ENCODE results near the gene LGR5.
A peak's percentile ranks its signal among the peaks of the same experiment; 100 is the strongest.

The LGR5 gene, protein sequence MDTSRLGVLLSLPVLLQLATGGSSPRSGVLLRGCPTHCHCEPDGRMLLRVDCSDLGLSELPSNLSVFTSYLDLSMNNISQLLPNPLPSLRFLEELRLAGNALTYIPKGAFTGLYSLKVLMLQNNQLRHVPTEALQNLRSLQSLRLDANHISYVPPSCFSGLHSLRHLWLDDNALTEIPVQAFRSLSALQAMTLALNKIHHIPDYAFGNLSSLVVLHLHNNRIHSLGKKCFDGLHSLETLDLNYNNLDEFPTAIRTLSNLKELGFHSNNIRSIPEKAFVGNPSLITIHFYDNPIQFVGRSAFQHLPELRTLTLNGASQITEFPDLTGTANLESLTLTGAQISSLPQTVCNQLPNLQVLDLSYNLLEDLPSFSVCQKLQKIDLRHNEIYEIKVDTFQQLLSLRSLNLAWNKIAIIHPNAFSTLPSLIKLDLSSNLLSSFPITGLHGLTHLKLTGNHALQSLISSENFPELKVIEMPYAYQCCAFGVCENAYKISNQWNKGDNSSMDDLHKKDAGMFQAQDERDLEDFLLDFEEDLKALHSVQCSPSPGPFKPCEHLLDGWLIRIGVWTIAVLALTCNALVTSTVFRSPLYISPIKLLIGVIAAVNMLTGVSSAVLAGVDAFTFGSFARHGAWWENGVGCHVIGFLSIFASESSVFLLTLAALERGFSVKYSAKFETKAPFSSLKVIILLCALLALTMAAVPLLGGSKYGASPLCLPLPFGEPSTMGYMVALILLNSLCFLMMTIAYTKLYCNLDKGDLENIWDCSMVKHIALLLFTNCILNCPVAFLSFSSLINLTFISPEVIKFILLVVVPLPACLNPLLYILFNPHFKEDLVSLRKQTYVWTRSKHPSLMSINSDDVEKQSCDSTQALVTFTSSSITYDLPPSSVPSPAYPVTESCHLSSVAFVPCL

DNA sequence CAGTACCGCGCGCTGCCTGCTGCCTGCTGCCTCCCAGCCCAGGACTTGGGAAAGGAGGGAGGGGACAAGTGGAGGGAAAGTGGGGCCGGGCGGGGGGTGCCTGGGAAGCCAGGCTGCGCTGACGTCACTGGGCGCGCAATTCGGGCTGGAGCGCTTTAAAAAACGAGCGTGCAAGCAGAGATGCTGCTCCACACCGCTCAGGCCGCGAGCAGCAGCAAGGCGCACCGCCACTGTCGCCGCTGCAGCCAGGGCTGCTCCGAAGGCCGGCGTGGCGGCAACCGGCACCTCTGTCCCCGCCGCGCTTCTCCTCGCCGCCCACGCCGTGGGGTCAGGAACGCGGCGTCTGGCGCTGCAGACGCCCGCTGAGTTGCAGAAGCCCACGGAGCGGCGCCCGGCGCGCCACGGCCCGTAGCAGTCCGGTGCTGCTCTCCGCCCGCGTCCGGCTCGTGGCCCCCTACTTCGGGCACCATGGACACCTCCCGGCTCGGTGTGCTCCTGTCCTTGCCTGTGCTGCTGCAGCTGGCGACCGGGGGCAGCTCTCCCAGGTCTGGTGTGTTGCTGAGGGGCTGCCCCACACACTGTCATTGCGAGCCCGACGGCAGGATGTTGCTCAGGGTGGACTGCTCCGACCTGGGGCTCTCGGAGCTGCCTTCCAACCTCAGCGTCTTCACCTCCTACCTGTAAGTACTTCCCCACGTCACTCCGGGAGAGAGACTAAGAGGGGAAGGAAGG is at the start of gene LGR5:
Gene LGR5, plus strand, starts transcription at position 186 of the 732 bp plus-strand sequence. Its CDS starts 283 bp downstream, at position 469.
- H3K27me3 ChIP-seq (ENCODE audit: control insufficient read depth in 1 of 2, insufficient read depth in 2 of 2, low read length in 2 of 2): peaks cover 12 to 39% of the 10 kb centered on the region in 2 donors
- no peaks in the 10 kb centered on the region for H3K9me3 ChIP-seq (ENCODE audit: low read length)
- peak within 1 kb of the TSS; percentile 14 to 45 for H3K4me3 ChIP-seq (ENCODE audit: low read depth in 1 of 2, low read length in 2 of 2)
- H3K36me3 ChIP-seq (ENCODE audit: insufficient read depth, low read length): no peaks in the 10 kb centered on the region
- no peak within 1 kb of the TSS for H3K27ac ChIP-seq (ENCODE audit: low read depth, low read length)
- no peak within 1 kb of the TSS for H3K9ac ChIP-seq (ENCODE audit: low read length)
- H3K4me1 ChIP-seq (ENCODE audit: insufficient read depth, low read length): peaks cover 7% of the 10 kb centered on the region

DNA sequence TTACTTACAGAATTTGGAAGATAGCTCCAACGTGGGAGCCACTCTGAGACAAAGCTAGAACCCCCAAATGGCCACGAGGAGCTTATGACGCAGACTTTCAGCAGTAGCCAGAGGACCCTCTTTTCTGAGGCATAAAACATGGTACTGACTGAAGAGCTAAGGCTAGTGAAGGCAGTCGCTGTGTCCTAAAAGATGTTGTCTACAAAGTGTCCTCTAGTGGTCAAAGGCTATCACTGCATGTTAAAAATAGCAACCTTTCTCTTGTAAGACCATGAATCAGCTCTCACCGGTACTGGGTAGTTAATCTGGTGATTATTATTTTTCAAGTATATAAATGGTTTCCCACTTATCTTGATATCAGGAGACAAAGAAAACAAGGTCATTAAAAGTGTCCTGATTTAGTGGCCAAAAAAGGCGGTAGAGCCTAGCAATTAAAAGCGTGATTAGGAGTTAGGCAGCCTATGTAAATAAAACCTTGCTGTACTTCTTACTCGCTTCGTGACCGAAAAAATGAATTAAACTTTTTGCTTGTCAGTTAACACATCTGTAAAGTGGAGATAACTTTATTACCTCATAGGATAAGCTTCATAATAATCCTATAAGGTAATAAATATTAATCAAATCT is 47.0 kb upstream of the LGR5 start:
- no peaks in the 10 kb centered on the region for H3K4me1 ChIP-seq (ENCODE audit: insufficient read depth, low read length)
- H3K27me3 ChIP-seq (ENCODE audit: control insufficient read depth in 1 of 2, insufficient read depth in 2 of 2, low read length in 2 of 2): no peaks in the 10 kb centered on the region
- no peaks in the 10 kb centered on the region for H3K36me3 ChIP-seq (ENCODE audit: insufficient read depth, low read length)
- H3K4me3 ChIP-seq (ENCODE audit: low read depth in 1 of 2, low read length in 2 of 2): no peak overlapping the region
- H3K27ac ChIP-seq (ENCODE audit: low read depth, low read length): no peak overlapping the region
- no peaks in the 10 kb centered on the region for H3K9me3 ChIP-seq (ENCODE audit: low read length)
- H3K9ac ChIP-seq (ENCODE audit: low read length): no peak overlapping the region

DNA sequence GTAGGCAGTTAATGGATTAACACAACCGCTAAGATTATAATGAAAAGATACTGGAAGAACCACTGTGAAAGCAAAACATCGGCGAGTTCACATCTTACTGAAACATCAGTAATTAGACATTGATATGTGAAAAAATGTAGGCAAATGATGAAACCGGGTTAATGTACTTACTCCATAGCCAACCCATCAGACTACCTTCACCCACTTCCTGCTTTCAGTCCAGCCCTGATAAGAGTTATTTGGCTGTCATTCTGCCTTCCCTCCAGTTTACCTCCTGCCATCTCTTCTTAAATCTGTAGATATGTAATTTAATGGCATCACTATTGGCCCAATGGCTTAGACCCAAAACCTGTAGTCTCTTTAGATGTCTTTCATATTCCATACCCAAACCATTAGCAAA is 46.0 kb upstream of the LGR5 start:
- no peaks in the 10 kb centered on the region for H3K9me3 ChIP-seq (ENCODE audit: low read length)
- no peak overlapping the region for H3K27ac ChIP-seq (ENCODE audit: low read depth, low read length)
- no peak overlapping the region for H3K4me3 ChIP-seq (ENCODE audit: low read depth in 1 of 2, low read length in 2 of 2)
- H3K27me3 ChIP-seq (ENCODE audit: control insufficient read depth in 1 of 2, insufficient read depth in 2 of 2, low read length in 2 of 2): no peaks in the 10 kb centered on the region
- no peak overlapping the region for H3K9ac ChIP-seq (ENCODE audit: low read length)
- no peaks in the 10 kb centered on the region for H3K4me1 ChIP-seq (ENCODE audit: insufficient read depth, low read length)
- no peaks in the 10 kb centered on the region for H3K36me3 ChIP-seq (ENCODE audit: insufficient read depth, low read length)

DNA sequence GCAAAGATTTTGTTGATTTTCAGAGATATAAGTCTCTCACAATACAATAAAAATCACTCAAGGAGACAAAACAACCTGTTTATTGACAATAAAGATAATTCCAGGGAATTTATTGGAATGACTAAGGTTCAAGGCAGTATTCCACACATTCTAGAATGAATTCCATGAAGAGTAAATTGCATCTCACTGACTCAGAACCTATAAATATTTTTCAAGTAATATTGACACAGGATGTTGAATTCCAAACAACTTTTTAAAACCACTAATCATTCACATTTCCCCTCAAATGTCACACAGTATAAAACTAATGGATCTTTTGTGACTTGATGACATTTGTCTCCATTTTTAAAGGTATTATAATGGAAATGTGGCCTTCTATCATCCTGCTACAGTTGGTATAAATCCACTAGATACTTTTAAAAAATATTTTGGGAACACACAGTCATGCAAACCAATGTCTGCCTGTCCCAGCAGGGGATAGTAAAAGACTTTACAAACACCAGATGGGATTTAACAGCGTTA is 42.1 kb upstream of the LGR5 start:
- H3K36me3 ChIP-seq (ENCODE audit: insufficient read depth, low read length): no peaks in the 10 kb centered on the region
- no peak overlapping the region for H3K4me3 ChIP-seq (ENCODE audit: low read depth in 1 of 2, low read length in 2 of 2)
- H3K27ac ChIP-seq (ENCODE audit: low read depth, low read length): no peak overlapping the region
- no peaks in the 10 kb centered on the region for H3K9me3 ChIP-seq (ENCODE audit: low read length)
- no peak overlapping the region for H3K9ac ChIP-seq (ENCODE audit: low read length)
- no peaks in the 10 kb centered on the region for H3K4me1 ChIP-seq (ENCODE audit: insufficient read depth, low read length)
- H3K27me3 ChIP-seq (ENCODE audit: control insufficient read depth in 1 of 2, insufficient read depth in 2 of 2, low read length in 2 of 2): no peaks in the 10 kb centered on the region

DNA sequence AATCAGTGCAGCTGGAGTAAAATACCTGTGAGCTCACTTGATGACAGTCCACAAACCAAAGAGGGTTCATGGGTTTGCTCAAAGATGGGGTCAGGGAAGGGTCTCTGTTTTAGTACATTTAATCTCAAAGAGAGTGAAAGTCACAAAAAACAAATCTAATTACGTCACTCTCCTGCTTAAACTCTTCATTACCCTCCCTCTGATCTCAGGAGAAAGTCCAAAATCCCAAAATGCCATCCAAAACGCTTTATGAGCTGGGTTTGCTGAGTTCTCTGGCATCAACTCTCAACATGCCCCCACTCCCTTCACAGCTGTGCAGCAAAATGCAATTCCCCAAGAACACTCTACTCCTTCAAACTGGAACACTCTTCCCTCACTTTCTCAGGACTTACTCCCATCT is 40.4 kb upstream of the LGR5 start:
- Histone ChIP-seq H3K27me3 (ENCODE audit: control insufficient read depth in 1 of 2, insufficient read depth in 2 of 2, low read length in 2 of 2) (no peaks in the 10 kb centered on the region), H3K9ac (ENCODE audit: low read length) (no peak overlapping the region), H3K27ac (ENCODE audit: low read depth, low read length) (no peak overlapping the region), H3K9me3 (ENCODE audit: low read length) (no peaks in the 10 kb centered on the region), H3K4me3 (ENCODE audit: low read depth in 1 of 2, low read length in 2 of 2) (no peak overlapping the region), H3K36me3 (ENCODE audit: insufficient read depth, low read length) (no peaks in the 10 kb centered on the region), H3K4me1 (ENCODE audit: insufficient read depth, low read length) (no peaks in the 10 kb centered on the region)

DNA sequence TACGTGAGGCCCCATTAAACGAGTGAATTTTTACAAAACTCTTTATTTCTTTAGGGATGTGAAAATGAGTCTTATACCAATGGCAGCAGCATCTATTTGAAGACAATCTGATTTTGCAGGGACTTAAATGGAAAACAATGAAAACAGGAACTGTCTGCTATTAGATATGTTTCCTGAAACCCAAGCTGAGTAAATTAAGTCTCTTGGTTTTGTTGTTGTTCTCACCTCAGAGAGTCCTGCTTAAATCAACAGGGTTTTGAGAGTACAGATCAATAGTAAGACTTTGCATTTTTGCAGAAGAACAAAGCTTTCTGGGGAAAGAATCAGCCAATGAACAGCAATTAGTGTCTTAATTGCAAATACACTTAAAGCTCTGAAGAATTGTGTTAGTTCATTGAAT is 39.1 kb upstream of the LGR5 start:
- Histone ChIP-seq H3K4me1 (ENCODE audit: insufficient read depth, low read length) (no peaks in the 10 kb centered on the region), H3K9me3 (ENCODE audit: low read length) (no peaks in the 10 kb centered on the region), H3K36me3 (ENCODE audit: insufficient read depth, low read length) (no peaks in the 10 kb centered on the region), H3K9ac (ENCODE audit: low read length) (no peak overlapping the region), H3K4me3 (ENCODE audit: low read depth in 1 of 2, low read length in 2 of 2) (no peak overlapping the region), H3K27me3 (ENCODE audit: control insufficient read depth in 1 of 2, insufficient read depth in 2 of 2, low read length in 2 of 2) (no peaks in the 10 kb centered on the region), H3K27ac (ENCODE audit: low read depth, low read length) (no peak overlapping the region)

DNA sequence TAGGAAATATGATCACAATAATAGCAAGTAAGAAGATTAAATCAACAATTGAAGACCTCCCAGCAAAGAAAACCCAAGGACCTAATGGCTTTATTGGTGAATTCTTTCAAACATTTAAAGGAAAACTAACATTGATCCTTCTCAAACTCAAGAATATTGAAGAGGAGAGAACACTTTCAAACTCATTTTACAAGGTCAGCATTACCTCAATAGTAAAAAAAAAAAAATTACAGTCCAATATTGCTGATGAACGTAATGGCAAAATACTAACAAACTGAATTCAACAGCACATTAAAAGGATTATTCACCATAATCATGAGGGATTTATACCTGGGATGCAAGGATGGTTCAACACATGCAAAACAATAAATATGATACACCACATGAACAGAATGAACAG is 33.7 kb upstream of the LGR5 start:
- no peak overlapping the region for H3K27ac ChIP-seq (ENCODE audit: low read depth, low read length)
- H3K27me3 ChIP-seq (ENCODE audit: control insufficient read depth in 1 of 2, insufficient read depth in 2 of 2, low read length in 2 of 2): no peaks in the 10 kb centered on the region
- no peaks in the 10 kb centered on the region for H3K9me3 ChIP-seq (ENCODE audit: low read length)
- no peak overlapping the region for H3K9ac ChIP-seq (ENCODE audit: low read length)
- no peaks in the 10 kb centered on the region for H3K36me3 ChIP-seq (ENCODE audit: insufficient read depth, low read length)
- H3K4me3 ChIP-seq (ENCODE audit: low read depth in 1 of 2, low read length in 2 of 2): no peak overlapping the region
- H3K4me1 ChIP-seq (ENCODE audit: insufficient read depth, low read length): no peaks in the 10 kb centered on the region

DNA sequence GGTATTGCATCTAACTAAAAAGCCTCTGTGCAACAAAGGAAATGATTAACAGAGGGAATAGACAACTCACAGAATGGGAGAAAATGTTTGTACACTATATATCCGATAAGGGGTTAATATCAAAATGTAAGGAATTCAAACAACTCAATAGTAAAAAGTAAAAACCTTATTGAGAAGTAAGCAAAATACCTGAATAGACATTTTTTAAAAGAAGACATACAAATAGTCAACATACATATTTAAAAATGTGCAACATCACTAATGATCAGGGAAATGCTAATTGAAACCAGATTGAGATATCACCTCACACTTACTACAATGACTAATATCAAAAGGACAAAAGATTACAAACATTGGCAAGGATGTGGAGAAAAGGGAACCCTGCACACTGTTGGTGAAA is 31.9 kb upstream of the LGR5 start:
- Histone ChIP-seq H3K4me1 (ENCODE audit: insufficient read depth, low read length) (no peaks in the 10 kb centered on the region), H3K36me3 (ENCODE audit: insufficient read depth, low read length) (no peaks in the 10 kb centered on the region), H3K9ac (ENCODE audit: low read length) (no peak overlapping the region), H3K27me3 (ENCODE audit: control insufficient read depth in 1 of 2, insufficient read depth in 2 of 2, low read length in 2 of 2) (no peaks in the 10 kb centered on the region), H3K4me3 (ENCODE audit: low read depth in 1 of 2, low read length in 2 of 2) (no peak overlapping the region), H3K27ac (ENCODE audit: low read depth, low read length) (no peak overlapping the region), H3K9me3 (ENCODE audit: low read length) (no peaks in the 10 kb centered on the region)

DNA sequence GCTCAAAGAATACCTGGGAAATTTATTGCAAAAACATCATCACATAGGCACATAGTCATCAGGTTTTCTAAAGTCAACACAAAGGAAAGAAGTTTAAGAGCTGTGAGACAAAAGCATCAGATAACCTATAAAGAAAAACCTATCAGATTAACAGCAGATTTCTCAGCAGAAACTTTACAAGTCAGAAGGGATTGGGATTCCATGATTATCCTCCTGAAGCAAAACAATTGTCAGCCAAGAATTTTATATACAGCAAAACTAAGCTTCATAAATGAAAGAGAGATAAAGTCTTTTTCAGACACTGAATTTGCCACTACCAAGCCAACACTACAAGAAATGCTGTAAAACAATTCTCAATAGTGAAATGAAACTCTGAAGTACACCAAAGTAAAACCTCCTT is 28.8 kb upstream of the LGR5 start:
- H3K4me3 ChIP-seq (ENCODE audit: low read depth in 1 of 2, low read length in 2 of 2): no peak overlapping the region
- H3K36me3 ChIP-seq (ENCODE audit: insufficient read depth, low read length): no peaks in the 10 kb centered on the region
- H3K4me1 ChIP-seq (ENCODE audit: insufficient read depth, low read length): no peaks in the 10 kb centered on the region
- no peaks in the 10 kb centered on the region for H3K9me3 ChIP-seq (ENCODE audit: low read length)
- no peak overlapping the region for H3K9ac ChIP-seq (ENCODE audit: low read length)
- H3K27me3 ChIP-seq (ENCODE audit: control insufficient read depth in 1 of 2, insufficient read depth in 2 of 2, low read length in 2 of 2): no peaks in the 10 kb centered on the region
- no peak overlapping the region for H3K27ac ChIP-seq (ENCODE audit: low read depth, low read length)

- H3K9ac ChIP-seq (ENCODE audit: low read length): no peak overlapping the region
- no peaks in the 10 kb centered on the region for H3K27me3 ChIP-seq (ENCODE audit: control insufficient read depth in 1 of 2, insufficient read depth in 2 of 2, low read length in 2 of 2)
- H3K4me1 ChIP-seq (ENCODE audit: insufficient read depth, low read length): no peaks in the 10 kb centered on the region
- H3K27ac ChIP-seq (ENCODE audit: low read depth, low read length): no peak overlapping the region
- no peaks in the 10 kb centered on the region for H3K9me3 ChIP-seq (ENCODE audit: low read length)
- H3K4me3 ChIP-seq (ENCODE audit: low read depth in 1 of 2, low read length in 2 of 2): no peak overlapping the region
- no peaks in the 10 kb centered on the region for H3K36me3 ChIP-seq (ENCODE audit: insufficient read depth, low read length)
These were observed 28.0 kb upstream of the LGR5 start for GRCh38 chr12:71411635-71412034.
